Right lobe of liver (tissue), 4 donors: Measurements from ENCODE around the gene CELF4.

Experiments
- CTCF ChIP-seq, 4 donors: fragments of 200-600 bp in 3 of 4; fragments of 450-650 bp in 1 of 4; IDR thresholded peaks; one replicate each; pipeline versions ENCODE4 v1.5.1 to v1.8.0; 2016 to 2022; ENCODE audit warnings: antibody characterized with exemption in 4 of 4, mild to moderate bottlenecking in 2 of 4
- POLR2A ChIP-seq: fragments of 450-650 bp; IDR thresholded peaks from one replicate; pipeline ENCODE4 v1.6.1; 2017; ENCODE audit warnings: antibody characterized with exemption, mild to moderate bottlenecking
- donor health status: DM: no; HTN: no; CAD: no.
- donor health status: DM: no; HTN: no; CAD: no.
- donor health status: DM: no; HTN: yes; CAD: no.

GRCh38 chr18:37473195-37473840, 92.3 kb downstream of the CELF4 start:
- TF ChIP-seq CTCF (IDR thresholded peaks at IDR 0.05) = no peak
- TF ChIP-seq POLR2A = no peak
